Measurements from ENCODE around the gene LCP1. TPM values are rescaled to one million over a fixed set of nuclear protein-coding genes. Genes with fewer than 3 reads are reported as not detected.

Gene LCP1
- total RNA-seq, 2 donors from 2014 or later, result 8.6 to 31.7 TPM

DNA sequence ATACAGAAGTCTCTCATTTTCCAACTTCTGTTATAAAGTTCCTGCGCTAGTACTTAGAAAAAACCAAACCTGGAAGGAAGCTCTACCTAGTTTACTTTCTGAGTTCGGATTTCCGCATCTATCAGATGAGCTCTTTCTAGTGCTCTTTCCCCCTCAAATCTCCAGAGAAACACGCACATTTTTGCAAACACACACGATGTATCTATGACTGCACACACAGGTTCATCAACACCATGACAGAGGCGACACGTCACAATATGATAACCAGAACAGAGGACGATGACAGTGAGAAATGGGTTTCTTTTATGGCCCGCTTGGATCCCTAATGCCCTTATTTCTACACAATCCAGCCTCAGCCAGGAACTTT, 29.1 kb upstream of the LCP1 start:
- DNase-seq (ENCODE audit: low spot score), result no peak
- H3K4me1 ChIP-seq, result peaks cover 0 to 8% of the 10 kb centered on the region in 2 donors
- H3K27me3 ChIP-seq, result no peaks in the 10 kb centered on the region
- H3K36me3 ChIP-seq, result no peaks in the 10 kb centered on the region
- no peak overlapping the region for H3K27ac ChIP-seq
- H3K4me3 ChIP-seq, result peak overlapping the region; percentile 27 to 49
- H3K9me3 ChIP-seq, result no peaks in the 10 kb centered on the region
- TF ChIP-seq, protein P1, sequence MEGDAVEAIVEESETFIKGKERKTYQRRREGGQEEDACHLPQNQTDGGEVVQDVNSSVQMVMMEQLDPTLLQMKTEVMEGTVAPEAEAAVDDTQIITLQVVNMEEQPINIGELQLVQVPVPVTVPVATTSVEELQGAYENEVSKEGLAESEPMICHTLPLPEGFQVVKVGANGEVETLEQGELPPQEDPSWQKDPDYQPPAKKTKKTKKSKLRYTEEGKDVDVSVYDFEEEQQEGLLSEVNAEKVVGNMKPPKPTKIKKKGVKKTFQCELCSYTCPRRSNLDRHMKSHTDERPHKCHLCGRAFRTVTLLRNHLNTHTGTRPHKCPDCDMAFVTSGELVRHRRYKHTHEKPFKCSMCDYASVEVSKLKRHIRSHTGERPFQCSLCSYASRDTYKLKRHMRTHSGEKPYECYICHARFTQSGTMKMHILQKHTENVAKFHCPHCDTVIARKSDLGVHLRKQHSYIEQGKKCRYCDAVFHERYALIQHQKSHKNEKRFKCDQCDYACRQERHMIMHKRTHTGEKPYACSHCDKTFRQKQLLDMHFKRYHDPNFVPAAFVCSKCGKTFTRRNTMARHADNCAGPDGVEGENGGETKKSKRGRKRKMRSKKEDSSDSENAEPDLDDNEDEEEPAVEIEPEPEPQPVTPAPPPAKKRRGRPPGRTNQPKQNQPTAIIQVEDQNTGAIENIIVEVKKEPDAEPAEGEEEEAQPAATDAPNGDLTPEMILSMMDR (IDR thresholded peaks at IDR 0.05), result no peak

DNA sequence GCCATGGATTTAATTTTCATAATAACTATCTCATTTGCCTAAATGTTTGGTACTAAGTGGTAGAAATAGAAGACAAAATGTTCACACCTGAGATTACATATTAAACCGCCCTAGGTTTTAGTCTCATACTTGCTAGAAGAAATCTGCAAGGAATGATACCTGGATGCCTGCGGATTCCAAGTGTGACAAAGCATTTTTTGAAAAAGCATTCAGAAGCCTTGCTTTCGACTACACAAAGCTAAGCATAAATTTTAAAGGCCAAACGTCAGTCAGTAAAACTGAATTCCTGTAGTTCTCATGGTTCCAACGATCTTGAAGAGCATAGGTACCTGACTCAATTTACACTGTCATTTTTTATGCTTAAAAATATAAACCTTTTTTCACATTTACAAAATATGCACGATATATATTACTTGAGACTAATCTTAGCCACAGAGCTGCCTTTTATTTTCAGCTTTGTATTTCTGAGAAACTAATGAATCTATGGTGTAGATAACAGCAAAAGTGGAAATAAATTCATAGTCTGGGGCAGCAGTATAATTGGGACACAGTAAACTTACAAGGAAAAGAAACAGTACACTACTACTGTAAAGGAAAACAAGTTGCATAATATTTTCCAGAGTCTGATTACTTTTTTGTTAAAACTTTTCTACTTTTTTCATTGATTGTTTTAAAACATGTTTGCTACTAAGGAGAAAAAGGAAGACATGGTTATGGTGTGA, 28.5 kb upstream of the LCP1 start:
- TF ChIP-seq, protein P1 (IDR thresholded peaks at IDR 0.05), result no peak
- H3K4me3 ChIP-seq, result no peak overlapping the region

GRCh38 chr13:46207828-46208227, 25.9 kb upstream of the LCP1 start:
- no peaks in the 10 kb centered on the region for H3K27me3 ChIP-seq
- no peaks in the 10 kb centered on the region for H3K9me3 ChIP-seq
- no peak for DNase-seq (ENCODE audit: low spot score)
- TF ChIP-seq, protein P1 (IDR thresholded peaks at IDR 0.05), result no peak
- no peak overlapping the region for H3K27ac ChIP-seq
- H3K36me3 ChIP-seq, result no peaks in the 10 kb centered on the region
- H3K4me3 ChIP-seq, result no peak overlapping the region
- H3K4me1 ChIP-seq, result peaks cover 0 to 8% of the 10 kb centered on the region in 2 donors

More for the DNA sequence above, 28.5 kb upstream of the LCP1 start:
- Histone ChIP-seq H3K27ac (no peak overlapping the region), H3K36me3 (no peaks in the 10 kb centered on the region), H3K9me3 (no peaks in the 10 kb centered on the region), H3K4me1 (peaks cover 0 to 8% of the 10 kb centered on the region in 2 donors), H3K27me3 (no peaks in the 10 kb centered on the region)
- DNase-seq (ENCODE audit: low spot score), result no peak

DNA sequence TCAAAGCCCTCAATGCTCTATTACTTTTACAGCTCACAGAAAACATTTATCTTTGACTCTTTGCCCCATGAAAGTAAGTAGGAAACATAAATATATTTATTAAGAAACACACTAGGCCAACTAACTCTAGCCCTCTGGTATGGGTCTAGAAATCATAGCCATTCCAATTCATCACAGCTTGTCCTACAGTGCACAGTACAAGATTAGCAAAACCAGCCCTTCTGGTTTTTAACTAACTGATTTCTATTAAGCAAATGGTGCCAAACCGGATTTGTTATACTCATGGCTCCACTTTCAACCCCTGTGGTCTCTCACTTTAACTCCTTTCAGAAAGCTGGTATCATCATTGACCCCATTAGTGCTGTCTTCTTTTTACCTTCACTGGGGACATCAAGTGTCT, 24.2 kb upstream of the LCP1 start:
- Histone ChIP-seq H3K4me3 (no peak overlapping the region), H3K4me1 (no peaks in the 10 kb centered on the region), H3K27ac (no peak overlapping the region), H3K9me3 (no peaks in the 10 kb centered on the region), H3K36me3 (no peaks in the 10 kb centered on the region), H3K27me3 (no peaks in the 10 kb centered on the region)
- no peak for DNase-seq (ENCODE audit: low spot score)
- TF ChIP-seq, protein P1 (IDR thresholded peaks at IDR 0.05), result no peak

- Histone ChIP-seq H3K27me3 (no peaks in the 10 kb centered on the region), H3K36me3 (no peaks in the 10 kb centered on the region), H3K4me1 (no peaks in the 10 kb centered on the region), H3K27ac (no peak overlapping the region), H3K9me3 (no peaks in the 10 kb centered on the region), H3K4me3 (no peak overlapping the region)
- DNase-seq (ENCODE audit: low spot score), result no peak
- TF ChIP-seq, protein P1 (IDR thresholded peaks at IDR 0.05), result no peak
These were observed 21.0 kb upstream of the LCP1 start for GRCh38 chr13:46202966-46203365.
